HepG2 (cell line): ENCODE measurements around the gene MLF1. TPM values are rescaled to one million over a fixed set of nuclear protein-coding genes. Genes with fewer than 3 reads are reported as not detected.

Experiments used
- ATAC-seq: fragments of 200-7000 bp; cut with Tn5 transposase; 3 replicates; pipeline ENCODE4 v1.9.1; 2020; ENCODE audit warnings: mild to moderate bottlenecking, moderate library complexity
- BruUV-seq: library from RNA; stranded (reverse); fragments of 400-500 nt; replicated peaks from 2 replicates; lab custom pipeline; 2021; lab: Mats Ljungman, UMichigan
- CTCF ChIA-PET: fragments of 300-600 bp; formaldehyde crosslinking; extraction: SDS; loops from one replicate; lab custom pipeline; 2021; ENCODE audit warnings: low total read pairs, inconsistent platforms, low intra/inter-chr PET ratio; lab: Yijun Ruan, JAX
- POLR2A ChIA-PET: fragments of 350-600 bp; sonication (Branson Sonifier 250); formaldehyde crosslinking; loops from one replicate; lab custom pipeline; 2020; ENCODE audit warnings: antibody characterized with exemption, inconsistent platforms; lab: Yijun Ruan, JAX
- DNase-seq: peaks from one replicate; pipeline ENCODE4 v3.0.0-alpha.2; 2015; ENCODE audit warnings: low spot score
- FAIRE-seq: peaks from 3 replicates; lab custom pipeline; 2011; peaks lifted over from hg19 to GRCh38; lab: Jason Lieb, UNC
- H2AFZ ChIP-seq: one replicate; pipeline ENCODE4 v1.6.1; 2011; ENCODE audit warnings: low read length, inconsistent platforms
- H3K27ac ChIP-seq: fragments of 300-600 bp; 3 replicates; pipeline ENCODE4 v1.8.0; 2011; ENCODE audit warnings: mixed run types, mild to moderate bottlenecking, mixed read lengths, low read length, inconsistent platforms; ENCODE audit not compliant: insufficient read depth; ENCODE audit errors: extremely low read length
- H3K27me3 ChIP-seq, 2 experiments: fragments of 200-600 bp in 1 of 2; 2 replicates in 1 of 2; 3 replicates in 1 of 2; pipeline versions ENCODE4 v1.6.0 to v1.8.0; 2011; ENCODE audit warnings: low read length in 2 of 2, mild to moderate bottlenecking in 2 of 2, moderate library complexity in 2 of 2, inconsistent platforms in 1 of 2; ENCODE audit not compliant: insufficient read depth in 2 of 2, control insufficient read depth in 1 of 2
- H3K36me3 ChIP-seq, 2 experiments: fragments of 200-600 bp in 1 of 2; replicated peaks in 1 of 2; 2 replicates in 1 of 2; 3 replicates in 1 of 2; pipeline versions ENCODE4 v1.5.1 to v1.8.0; 2011; ENCODE audit warnings: low read length in 2 of 2, inconsistent platforms in 1 of 2; ENCODE audit not compliant: insufficient read depth in 2 of 2, control insufficient read depth in 1 of 2
- H3K4me1 ChIP-seq: 2 replicates; pipeline ENCODE4 v1.5.1; 2012; ENCODE audit warnings: low read length, inconsistent platforms; ENCODE audit not compliant: insufficient read depth
- H3K4me2 ChIP-seq: 2 replicates; pipeline ENCODE4 v1.6.0; 2011; ENCODE audit warnings: low read depth, low read length, inconsistent platforms
- H3K4me3 ChIP-seq, 3 experiments: fragments of 200-600 bp in 1 of 3; sonication (generic), shearing (Covaris generic) in 1 of 3; replicated peaks in 1 of 3; 2 replicates each; pipeline ENCODE4 v1.5.1; 2011 to 2016; ENCODE audit warnings: low read length in 3 of 3, inconsistent platforms in 2 of 3, low read depth in 2 of 3, mild to moderate bottlenecking in 2 of 3, control low read depth in 1 of 3, mixed read lengths in 1 of 3; ENCODE audit not compliant: insufficient read depth in 1 of 3
- H3K79me2 ChIP-seq: one replicate; pipeline ENCODE4 v1.6.1; 2011; ENCODE audit warnings: low read length, inconsistent platforms; ENCODE audit not compliant: insufficient read depth
- H3K9ac ChIP-seq: 2 replicates; pipeline ENCODE4 v1.6.0; 2011; ENCODE audit warnings: mild to moderate bottlenecking, low read depth, low read length, inconsistent platforms; ENCODE audit not compliant: insufficient read depth
- H3K9me3 ChIP-seq: 2 replicates; pipeline ENCODE4 v1.5.1; 2012; ENCODE audit warnings: mild to moderate bottlenecking, low read length
- H4K20me1 ChIP-seq: 2 replicates; pipeline ENCODE4 v1.6.0; 2011; ENCODE audit warnings: inconsistent platforms, mild to moderate bottlenecking, low read length, moderate library complexity; ENCODE audit not compliant: insufficient read depth
- NFRKB ChIP-seq: fragments of 450-650 bp; IDR thresholded peaks from 2 replicates; pipeline ENCODE4 v1.6.1; 2017
- ZFP37 ChIP-seq: sonication (generic); formaldehyde crosslinking; IDR thresholded peaks from 2 replicates; pipeline ENCODE4 v1.4.0; 2020; ENCODE audit warnings: missing genetic modification reagents, borderline replicate concordance
- ZGPAT ChIP-seq: IDR thresholded peaks from 2 replicates; pipeline ENCODE4 v1.6.1; 2016; ENCODE audit warnings: mild to moderate bottlenecking
- WGBS: methylation state at CpG from one replicate; pipeline ENCODE4 v1.1.6; 2017; ENCODE audit warnings: low lambda C conversion rate; 5-methylcytosine and 5-hydroxymethylcytosine counted together
- in situ Hi-C: cut with HindIII; loops from 2 replicates; pipeline ENCODE4 v1.10.0; 2017; ENCODE audit warnings: low pct_unique_long_range_greater_than_20kb; ENCODE audit not compliant: extremely low pct_ligation_motif_present
- intact Hi-C: fragments of 100-400 bp; cut with micrococcal nuclease; formaldehyde crosslinking; loops from one replicate; pipeline ENCODE4 v1.10.0; 2022; ENCODE audit not compliant: unreplicated experiment
- polyA plus RNA-seq, 8 experiments: library from polyadenylated mRNA; depleted of rRNA in 3 of 8; stranded (reverse) in 7 of 8; unstranded in 1 of 8; fragments of >200 nt; fragmentation: Illumina TruSeq in 4 of 8; extraction: Trizol in 4 of 8; gene quantifications; 2 replicates each; pipeline versions ENCODE4 v1.2.1 to v1.2.3, GENCODE V29; 2011 to 2016; ENCODE audit warnings: low read depth in 4 of 8, missing spikeins in 1 of 8, mixed read lengths in 1 of 8; ENCODE audit not compliant: insufficient read depth in 1 of 8
- total RNA-seq, 5 experiments: library from RNA; depleted of rRNA; stranded (reverse); fragments of >200 nt; fragmentation: Illumina TruSeq; extraction: Trizol; gene quantifications; 2 replicates each; pipeline ENCODE4 v1.2.3, GENCODE V29; 2016; ENCODE audit warnings: low read depth in 1 of 5

MLF1 gene
- total and polyA plus RNA-seq, 2 of the 13 experiments (the other 11 are each of a cell fraction or from before 2014, with no cell fraction given): 0.88 to 1.0 TPM

- Histone ChIP-seq H3K4me1 (no peaks in the 10 kb centered on the region), H3K9me3 (no peaks in the 10 kb centered on the region), H3K9ac (no peak overlapping the region), H3K4me2 (no peak overlapping the region), H3K27me3 (no peaks in the 10 kb centered on the region), H3K79me2 (no peaks in the 10 kb centered on the region), H4K20me1 (no peaks in the 10 kb centered on the region), H2AFZ (no peak overlapping the region), H3K4me3 (no peak overlapping the region), H3K27ac (no peak overlapping the region), H3K36me3 (no peaks in the 10 kb centered on the region)
- ATAC-seq (no peak), DNase-seq (no peak), FAIRE-seq (no peak)
- WGBS: 12% methylated on average over 2 of the region's 2 CpGs
- no peak for TF ChIP-seq ZGPAT (CRISPR knock-in tag)
- BruUV-seq: no TSS peak
- intact Hi-C loops: no loop called here
- CTCF ChIA-PET: no interaction called here
- in situ Hi-C loops: no loop called here
- POLR2A ChIA-PET: no interaction called here
Observed at GRCh38 chr3:158600787-158601186, 29.8 kb downstream of the MLF1 start.

- Histone ChIP-seq H3K79me2 (no peaks in the 10 kb centered on the region), H3K4me2 (no peak overlapping the region), H3K4me1 (no peaks in the 10 kb centered on the region), H3K9me3 (no peaks in the 10 kb centered on the region), H3K27ac (no peak overlapping the region), H4K20me1 (no peaks in the 10 kb centered on the region), H3K27me3 (no peaks in the 10 kb centered on the region), H2AFZ (no peak overlapping the region), H3K36me3 (no peaks in the 10 kb centered on the region), H3K9ac (no peak overlapping the region), H3K4me3 (no peak overlapping the region)
- FAIRE-seq (no peak), ATAC-seq (no peak), DNase-seq (no peak)
- TF ChIP-seq ZFP37 (CRISPR knock-in tag) (no peak), NFRKB (no peak)
- BruUV-seq: no TSS peak
- POLR2A ChIA-PET: no interaction called here
- intact Hi-C loops (no loop called here), in situ Hi-C loops (no loop called here)
- CTCF ChIA-PET: no interaction called here
Observed at GRCh38 chr3:158602227-158602626, 31.2 kb downstream of the MLF1 start.
